Renal pelvis (tissue), 4 donors: Measurements from ENCODE around the gene NUPR2. TPM values are rescaled to one million over a fixed set of nuclear protein-coding genes. Genes with fewer than 3 reads are reported as not detected.
"Not testable (repeated sequence)": the region's sequence is repeated elsewhere in the genome, so short reads cannot be mapped to it uniquely, and the experiment has no call there.

ENCODE experiments used
- DNase-seq: peaks from one replicate; pipeline ENCODE4 v3.0.0-alpha.2; 2013
- polyA plus RNA-seq, 3 donors: library from polyadenylated mRNA; unstranded; fragments of 120-200 nt; gene quantifications; one replicate each; pipeline ENCODE4 v1.2.1, GENCODE V29; 2013; ENCODE audit not compliant: insufficient read length in 3 of 3

NUPR2 gene
- polyA plus RNA-seq, 3 donors = 2.5 to 3.1 (median 2.7) TPM

DNA sequence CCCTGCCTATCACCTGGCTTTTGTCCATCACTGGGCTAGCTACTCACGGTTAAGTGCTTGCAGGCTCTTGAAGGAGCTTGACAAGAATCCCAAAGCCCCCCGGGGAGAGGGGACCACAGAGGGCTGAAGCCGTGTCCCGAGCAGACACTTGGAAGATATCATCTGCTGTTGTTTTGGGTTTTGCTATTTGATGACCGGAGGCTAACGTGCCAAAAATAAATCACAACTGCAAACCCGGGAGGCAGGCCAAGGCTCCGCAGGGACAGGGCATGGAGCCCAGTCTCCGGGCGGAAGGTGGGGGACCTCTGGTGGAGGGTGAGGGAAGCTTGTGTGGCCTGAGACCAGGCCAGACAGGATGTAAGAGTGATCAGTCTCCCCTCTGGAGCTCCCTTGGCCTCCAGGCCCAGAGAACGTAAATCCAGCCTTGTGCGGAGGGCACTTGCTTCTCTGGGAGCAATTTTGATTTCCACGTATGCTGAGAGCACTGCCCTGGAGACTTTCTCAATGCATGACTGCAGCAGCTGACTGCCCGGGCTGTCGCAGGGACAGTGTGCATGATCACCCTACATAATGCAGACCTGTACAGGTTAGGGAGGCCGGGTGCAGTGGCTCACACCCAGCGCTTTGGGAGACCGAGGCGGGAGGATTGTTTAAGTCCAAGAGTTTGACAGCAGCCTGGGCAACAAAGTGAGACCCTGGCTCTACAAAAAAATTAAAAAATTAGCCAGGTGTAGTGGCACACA is 23.3 kb downstream of the NUPR2 start, which contains the start of gene PHKG1:
PHKG1 (minus strand) TSS at position 164 of the 743 bp plus-strand sequence. CDS start 4,011 bp downstream, outside the sequence.
- DNase-seq = no peak

DNA sequence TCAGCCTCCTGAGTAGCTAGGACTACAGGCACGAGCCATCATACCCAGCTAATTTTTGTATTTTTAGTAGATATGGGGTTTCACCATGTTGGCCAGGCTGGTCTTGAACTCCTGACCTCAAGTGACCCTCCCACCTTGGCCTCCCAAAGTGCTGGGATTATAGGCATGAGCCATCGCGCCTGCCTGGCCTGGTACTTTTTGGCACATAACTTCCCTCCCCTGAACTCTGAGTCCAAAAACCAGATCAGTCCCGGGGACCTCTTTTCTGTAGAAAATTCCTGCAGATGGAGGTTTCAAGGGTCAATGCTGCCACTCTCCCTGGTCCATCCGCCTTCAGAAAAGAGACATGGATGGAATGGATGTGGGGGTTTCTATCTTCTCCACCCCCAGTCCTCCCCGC is 23.8 kb downstream of the NUPR2 start:
- not testable (repeated sequence) for DNase-seq

DNA sequence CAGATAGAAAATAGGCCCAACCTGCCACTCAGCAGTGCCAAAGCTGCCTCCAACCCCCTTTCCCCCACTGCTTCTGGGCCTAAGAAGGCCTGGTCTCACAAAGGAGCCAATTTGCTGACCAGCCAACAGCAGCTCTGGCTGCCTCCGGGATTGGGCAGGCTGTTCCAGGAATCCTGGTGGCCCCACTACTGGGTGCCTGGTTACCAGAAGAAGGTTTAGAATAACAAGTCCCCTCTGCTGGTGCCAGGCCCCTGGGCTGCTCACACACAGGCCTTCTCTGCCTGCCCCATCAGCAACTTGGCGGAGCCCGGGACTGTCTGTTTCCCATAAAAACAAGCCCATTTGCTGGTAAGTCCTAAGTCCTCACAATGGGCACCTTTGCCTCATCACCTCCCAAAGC is 24.6 kb downstream of the NUPR2 start:
- no peak for DNase-seq

DNA sequence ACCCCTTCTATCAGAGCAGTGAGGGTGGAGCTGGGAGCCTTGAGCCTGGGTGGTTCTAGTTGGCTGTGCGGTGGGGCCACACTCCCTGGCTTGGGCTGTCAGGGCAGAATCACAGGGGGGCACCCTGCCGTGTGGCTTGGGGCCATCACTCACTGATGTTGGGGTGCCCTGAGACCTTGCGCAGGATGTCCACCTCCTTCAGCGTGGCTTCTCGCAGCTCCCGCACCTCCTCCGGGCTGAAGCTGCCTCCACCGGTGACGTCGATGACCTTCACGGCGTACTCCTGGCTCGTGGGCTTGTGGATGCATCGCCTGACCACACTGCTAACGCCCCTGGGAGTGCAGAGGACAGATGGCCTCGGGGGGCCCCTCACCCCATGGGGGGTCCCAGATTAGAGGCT is 28.8 kb downstream of the NUPR2 start:
- no peak for DNase-seq

DNA sequence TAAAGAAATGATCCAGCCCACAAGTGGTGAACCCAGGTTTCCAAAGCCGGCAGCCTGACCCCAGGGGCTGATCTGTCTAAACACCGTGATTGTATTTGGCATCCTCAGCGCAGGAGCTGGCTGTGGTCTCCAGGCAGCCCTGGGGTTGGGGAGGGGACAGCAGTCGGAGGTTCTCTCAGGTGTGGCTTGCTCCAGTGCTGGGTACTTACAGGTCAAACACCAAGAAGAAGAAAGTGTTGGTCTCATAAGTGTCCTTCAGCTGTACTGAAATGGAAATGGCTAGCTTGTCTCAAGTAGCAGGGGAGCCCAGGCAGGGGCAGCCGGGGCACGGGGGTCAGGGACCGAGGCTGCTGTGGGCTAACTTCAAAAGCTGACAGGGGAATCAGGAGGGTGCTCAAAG is 29.5 kb downstream of the NUPR2 start:
- DNase-seq = no peak

DNA sequence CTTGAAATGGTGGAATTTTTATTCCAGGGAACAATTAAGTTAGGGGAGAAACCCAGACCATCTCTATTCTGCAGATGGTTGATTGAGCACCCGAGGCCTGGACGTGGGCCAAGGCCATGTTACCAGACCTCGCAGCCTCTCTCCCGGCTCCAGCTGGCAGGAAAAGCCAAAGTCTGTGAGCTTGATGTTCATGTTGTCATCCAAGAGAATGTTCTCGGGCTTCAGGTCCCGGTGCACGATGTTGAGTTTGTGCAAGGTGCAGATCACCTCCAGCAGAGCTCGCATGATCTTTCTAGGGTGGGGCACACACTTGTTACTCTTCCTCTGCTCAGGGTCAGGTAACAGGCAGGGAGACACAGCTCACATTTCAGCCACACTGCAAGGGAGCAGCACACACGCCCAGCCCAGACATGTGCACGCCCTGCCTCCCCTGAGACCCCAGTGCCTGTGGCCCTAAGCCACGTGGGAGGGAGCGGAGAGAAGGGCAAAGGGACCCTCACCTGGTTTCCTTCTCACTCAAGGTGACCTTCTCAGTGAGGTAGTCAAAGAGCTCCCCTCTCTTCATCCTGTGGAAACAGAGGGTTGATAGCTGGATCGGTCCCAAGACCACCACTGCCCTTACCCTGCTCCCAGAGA is 32.9 kb downstream of the NUPR2 start:
- no peak for DNase-seq

DNA sequence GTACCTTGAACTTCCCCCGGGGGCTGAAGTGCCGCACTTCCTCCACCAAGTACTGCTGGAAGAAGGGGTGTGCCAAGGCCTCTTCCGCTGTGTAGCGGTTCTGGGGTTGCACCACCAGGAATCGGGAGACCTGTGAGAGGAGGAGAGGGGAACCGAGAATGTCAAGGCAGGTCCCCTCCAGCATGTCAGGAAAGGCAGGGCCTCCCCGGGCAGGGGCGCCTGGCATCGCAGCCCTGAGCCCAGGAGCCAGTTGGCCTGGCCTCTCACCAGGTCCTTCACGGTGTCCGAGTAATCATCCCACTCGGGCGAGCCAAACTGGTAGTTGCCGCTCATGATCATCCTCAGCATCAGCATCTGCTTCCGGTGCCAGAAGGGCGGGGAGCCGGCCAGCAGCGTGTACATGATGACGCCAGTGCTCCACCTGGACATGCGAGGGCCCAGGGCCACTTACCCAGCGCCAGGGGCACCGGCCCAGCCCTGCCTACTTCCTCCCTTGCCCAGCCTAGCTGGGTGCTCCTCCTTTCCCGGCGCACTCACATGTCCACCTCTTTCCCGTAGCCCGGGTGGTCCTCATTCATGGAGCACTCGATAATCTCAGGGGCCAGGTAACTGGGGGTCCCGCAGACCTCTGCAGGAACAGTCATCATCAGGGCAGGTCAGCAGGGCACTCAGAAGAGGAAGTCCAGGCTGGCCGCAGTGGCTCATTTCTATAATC is 34.4 kb downstream of the NUPR2 start:
- DNase-seq = no peak

DNA sequence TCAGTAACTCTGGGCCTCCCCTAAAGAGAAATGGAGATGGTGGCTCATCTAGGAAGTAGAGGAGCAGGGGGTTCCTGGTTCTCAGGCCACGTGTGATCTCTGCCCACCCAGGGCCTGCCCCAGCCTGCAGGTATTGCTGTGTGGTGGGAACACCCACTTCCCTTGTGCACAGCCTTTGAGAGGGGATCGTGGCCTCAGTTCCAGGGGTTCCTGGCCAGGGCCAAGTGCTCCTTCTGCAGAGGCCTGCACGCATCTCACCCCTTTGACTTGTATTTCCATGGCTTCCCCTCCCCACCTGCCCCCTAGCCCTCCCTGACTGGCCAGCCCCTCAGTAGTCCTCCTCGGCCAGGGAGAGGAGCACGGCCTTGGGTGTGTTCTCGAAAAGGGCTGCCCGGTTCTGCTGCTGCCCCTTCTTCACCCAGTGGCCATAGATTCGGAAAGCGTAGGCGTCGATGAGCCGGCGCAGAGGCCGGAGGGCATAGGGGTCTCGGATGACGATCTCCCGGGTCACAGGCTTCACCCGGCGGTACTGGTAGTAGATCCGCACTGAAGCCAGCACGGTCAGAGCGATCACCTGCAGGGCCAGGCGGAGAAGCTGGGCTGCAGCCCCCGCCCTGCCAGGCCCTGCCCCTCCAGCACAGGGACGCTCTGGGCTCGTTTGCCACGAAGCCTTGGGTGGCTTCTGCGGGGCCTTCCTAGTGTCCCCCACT is 35.3 kb downstream of the NUPR2 start:
- DNase-seq = not testable (repeated sequence)

DNA sequence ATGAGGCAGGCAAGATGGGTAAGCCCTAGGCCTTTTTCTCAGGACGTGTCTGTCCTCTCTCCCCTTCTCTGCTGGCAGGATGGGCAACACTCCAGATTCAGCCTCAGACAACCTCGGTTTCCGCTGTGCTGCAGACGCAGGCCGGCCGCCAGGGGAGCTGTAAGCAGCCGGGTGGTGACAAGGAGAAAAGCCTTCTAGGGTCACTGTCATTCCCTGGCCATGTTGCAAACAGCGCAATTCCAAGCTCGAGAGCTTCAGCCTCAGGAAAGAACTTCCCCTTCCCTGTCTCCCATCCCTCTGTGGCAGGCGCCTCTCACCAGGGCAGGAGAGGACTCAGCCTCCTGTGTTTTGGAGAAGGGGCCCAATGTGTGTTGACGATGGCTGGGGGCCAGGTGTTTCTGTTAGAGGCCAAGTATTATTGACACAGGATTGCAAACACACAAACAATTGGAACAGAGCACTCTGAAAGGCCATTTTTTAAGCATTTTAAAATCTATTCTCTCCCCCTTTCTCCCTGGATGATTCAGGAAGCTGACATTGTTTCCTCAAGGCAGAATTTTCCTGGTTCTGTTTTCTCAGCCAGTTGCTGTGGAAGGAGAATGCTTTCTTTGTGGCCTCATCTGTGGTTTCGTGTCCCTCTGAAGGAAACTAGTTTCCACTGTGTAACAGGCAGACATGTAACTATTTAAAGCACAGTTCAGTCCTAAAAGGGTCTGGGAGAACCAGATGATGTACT is 36.6 kb downstream of the NUPR2 start:
- DNase-seq = no peak

DNA sequence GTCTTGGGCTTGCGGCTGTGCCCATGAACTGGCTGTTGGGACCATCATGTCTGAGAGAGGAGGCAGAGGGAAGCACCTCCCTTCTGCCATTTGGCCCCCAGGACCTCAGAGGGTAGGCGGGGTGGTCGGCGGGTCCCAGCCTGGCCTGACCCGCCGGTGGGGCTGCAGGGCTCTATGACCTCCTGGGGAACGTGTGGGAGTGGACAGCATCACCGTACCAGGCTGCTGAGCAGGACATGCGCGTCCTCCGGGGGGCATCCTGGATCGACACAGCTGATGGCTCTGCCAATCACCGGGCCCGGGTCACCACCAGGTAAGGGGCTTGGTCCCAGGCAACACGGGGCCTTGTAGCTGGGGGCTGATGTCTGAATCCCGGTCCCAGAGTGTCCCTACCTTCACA is 38.0 kb downstream of the NUPR2 start:
- no peak for DNase-seq

DNA sequence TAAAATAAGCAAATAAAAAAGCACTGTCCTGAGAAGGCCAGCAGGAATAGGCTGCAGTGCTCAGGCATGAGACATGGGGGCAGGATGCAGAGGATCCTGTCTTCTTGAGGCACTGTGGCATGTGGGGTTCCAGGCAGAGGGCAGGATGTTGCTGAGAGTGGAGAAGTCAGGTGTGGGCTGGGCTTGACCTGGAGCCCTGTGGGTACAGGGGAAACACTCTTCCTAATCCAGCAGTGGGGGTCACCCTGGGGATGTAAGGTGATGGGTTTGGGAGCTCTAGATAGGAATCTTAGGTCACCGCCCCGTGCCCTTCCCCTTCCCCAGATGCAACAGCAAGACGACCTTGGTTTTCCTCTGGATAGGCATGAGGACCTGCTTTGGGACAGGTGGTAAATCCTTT is 38.5 kb downstream of the NUPR2 start:
- DNase-seq = no peak

DNA sequence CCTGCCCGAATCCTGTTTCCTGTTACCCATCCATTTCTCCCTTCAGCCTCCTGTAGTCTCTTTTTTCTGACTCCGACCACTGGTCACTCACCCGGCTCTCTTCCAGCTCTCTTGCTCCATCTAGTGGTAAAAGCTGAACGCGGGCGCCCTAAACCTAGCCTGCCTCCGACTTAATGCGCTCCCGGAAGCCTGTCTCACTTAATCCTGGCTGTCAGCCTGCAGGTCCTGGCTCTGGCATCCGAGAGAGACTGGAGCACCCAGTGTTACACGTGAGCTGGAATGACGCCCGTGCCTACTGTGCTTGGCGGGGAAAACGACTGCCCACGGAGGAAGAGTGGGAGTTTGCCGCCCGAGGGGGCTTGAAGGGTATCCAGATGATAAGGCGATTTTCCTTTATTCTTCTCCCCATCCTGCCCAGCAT is 41.8 kb downstream of the NUPR2 start:
- DNase-seq = peak; percentile 80

DNA sequence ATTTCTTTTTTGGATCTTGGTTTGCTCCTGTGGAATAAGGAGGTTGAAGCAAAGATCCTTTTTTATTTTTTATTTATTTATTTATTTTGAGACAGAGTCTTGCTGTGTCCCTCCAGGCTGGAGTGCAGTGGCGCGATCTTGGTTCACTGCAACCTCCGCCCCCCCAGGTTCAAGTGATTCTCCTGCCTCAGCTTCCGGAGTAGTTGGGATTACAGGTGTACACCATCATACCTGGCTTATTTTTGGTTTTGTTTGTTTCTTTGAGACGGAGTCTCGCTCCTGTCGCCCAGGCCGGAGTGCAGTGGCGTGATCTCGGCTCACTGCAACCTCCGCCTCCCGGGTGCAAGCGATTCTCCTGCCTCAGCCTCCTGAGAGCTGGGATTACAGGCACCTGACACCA is 49.8 kb downstream of the NUPR2 start:
- not testable (repeated sequence) for DNase-seq

Other genes with a start within 250 kb of the NUPR2 start
- gene ZNF713, start 229.0 kb downstream of the NUPR2 start, polyA plus RNA-seq = 10 to 100 TPM; 10.8 to 16.5 (median 14.0) TPM
- gene MRPS17, start 164.5 kb downstream of the NUPR2 start, polyA plus RNA-seq = 10 to 100 TPM; 14.2 to 18.3 (median 15.7) TPM
- 100 to 1,000 TPM in 2 of 3 donors, 10 to 100 TPM in 1; 97.2 to 114 (median 114) TPM for gene NIPSNAP2, start 151.8 kb downstream of the NUPR2 start, polyA plus RNA-seq
- 10 to 100 TPM; 26.4 to 37.9 (median 35.5) TPM for gene PSPH, start 65.0 kb downstream of the NUPR2 start, polyA plus RNA-seq
- 100 to 1,000 TPM; 203 to 252 (median 239) TPM for gene CCT6A, start 64.7 kb downstream of the NUPR2 start, polyA plus RNA-seq
- 100 to 1,000 TPM; 128 to 160 (median 147) TPM for gene SUMF2, start 52.1 kb downstream of the NUPR2 start, polyA plus RNA-seq
- gene PHKG1, start 23.5 kb downstream of the NUPR2 start, polyA plus RNA-seq = 1 to 10 TPM; 1.0 to 3.0 (median 2.6) TPM
- 100 to 1,000 TPM; 251 to 306 (median 302) TPM for gene CHCHD2, start 9.9 kb downstream of the NUPR2 start, polyA plus RNA-seq